Measurements from ENCODE around the gene TLE1.

DNA sequence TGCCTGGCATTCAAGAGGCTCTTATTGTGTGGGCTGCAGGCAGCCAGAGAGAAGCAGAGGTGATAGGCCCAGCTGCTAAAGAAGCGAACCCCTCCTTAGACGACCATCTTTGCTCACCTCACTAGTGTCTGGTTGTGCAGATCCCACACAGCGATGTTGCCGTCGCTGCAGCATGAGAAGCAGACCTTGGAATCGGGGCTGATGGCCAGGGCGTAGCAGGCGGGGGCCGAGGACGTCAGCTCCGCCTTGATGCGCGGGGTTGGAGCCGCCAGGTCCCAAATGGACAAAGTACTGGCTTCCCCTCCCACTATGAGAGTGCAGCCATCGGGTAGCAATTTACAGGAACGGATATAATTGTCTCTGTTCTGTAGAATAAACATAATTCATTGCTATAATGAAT lies 98.7 kb downstream of the TLE1 start:
- TF ChIP-seq, protein P1, sequence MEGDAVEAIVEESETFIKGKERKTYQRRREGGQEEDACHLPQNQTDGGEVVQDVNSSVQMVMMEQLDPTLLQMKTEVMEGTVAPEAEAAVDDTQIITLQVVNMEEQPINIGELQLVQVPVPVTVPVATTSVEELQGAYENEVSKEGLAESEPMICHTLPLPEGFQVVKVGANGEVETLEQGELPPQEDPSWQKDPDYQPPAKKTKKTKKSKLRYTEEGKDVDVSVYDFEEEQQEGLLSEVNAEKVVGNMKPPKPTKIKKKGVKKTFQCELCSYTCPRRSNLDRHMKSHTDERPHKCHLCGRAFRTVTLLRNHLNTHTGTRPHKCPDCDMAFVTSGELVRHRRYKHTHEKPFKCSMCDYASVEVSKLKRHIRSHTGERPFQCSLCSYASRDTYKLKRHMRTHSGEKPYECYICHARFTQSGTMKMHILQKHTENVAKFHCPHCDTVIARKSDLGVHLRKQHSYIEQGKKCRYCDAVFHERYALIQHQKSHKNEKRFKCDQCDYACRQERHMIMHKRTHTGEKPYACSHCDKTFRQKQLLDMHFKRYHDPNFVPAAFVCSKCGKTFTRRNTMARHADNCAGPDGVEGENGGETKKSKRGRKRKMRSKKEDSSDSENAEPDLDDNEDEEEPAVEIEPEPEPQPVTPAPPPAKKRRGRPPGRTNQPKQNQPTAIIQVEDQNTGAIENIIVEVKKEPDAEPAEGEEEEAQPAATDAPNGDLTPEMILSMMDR (conservative IDR thresholded peaks at IDR 0.05; ENCODE audit: low read depth, low read length) = no peak
- TF ChIP-seq POLR2A (IDR thresholded peaks at IDR 0.05; ENCODE audit: low read depth, low read length) = no peak
- TF ChIP-seq, protein P2, sequence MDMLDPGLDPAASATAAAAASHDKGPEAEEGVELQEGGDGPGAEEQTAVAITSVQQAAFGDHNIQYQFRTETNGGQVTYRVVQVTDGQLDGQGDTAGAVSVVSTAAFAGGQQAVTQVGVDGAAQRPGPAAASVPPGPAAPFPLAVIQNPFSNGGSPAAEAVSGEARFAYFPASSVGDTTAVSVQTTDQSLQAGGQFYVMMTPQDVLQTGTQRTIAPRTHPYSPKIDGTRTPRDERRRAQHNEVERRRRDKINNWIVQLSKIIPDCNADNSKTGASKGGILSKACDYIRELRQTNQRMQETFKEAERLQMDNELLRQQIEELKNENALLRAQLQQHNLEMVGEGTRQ (IDR thresholded peaks at IDR 0.05; ENCODE audit: low read depth, low read length) = no peak

All from IMR-90 (cell line).